HEK293T (cell line): Measurements from ENCODE around the gene TTLL13.

Experiments
- FOXK2 ChIP-seq: fragments of 450-650 bp; IDR thresholded peaks from 2 replicates; pipeline ENCODE4 v1.6.1; 2016; ENCODE audit warnings: mild to moderate bottlenecking
- L3MBTL2 ChIP-seq: fragments of 450-650 bp; conservative IDR thresholded peaks from 2 replicates; pipeline ENCODE4 v1.6.1; 2016; ENCODE audit warnings: mild to moderate bottlenecking
- SP1 ChIP-seq: fragments of 450-650 bp; IDR thresholded peaks from 2 replicates; pipeline ENCODE4 v1.6.1; 2017
- SUZ12 ChIP-seq: fragments of 450-650 bp; IDR thresholded peaks from 2 replicates; pipeline ENCODE4 v1.6.1; 2016; ENCODE audit warnings: mild to moderate bottlenecking

GRCh38 chr15:90241343-90242192, 7.8 kb upstream of the TTLL13 start:
- TF ChIP-seq FOXK2 (no peak), L3MBTL2 (no peak), SUZ12 (no peak), SP1 (no peak)
